HepG2 (cell line): ENCODE data around the gene UNG. TPM values are rescaled to one million over a fixed set of nuclear protein-coding genes. Genes with fewer than 3 reads are reported as not detected.

ENCODE experiments used
- ATAC-seq: fragments of 200-7000 bp; cut with Tn5 transposase; 3 replicates; pipeline ENCODE4 v1.9.1; 2020; ENCODE audit warnings: mild to moderate bottlenecking, moderate library complexity
- BruUV-seq: library from RNA; stranded (reverse); fragments of 400-500 nt; replicated peaks from 2 replicates; lab custom pipeline; 2021; lab: Mats Ljungman, UMichigan
- CTCF ChIA-PET: fragments of 300-600 bp; formaldehyde crosslinking; extraction: SDS; loops from one replicate; lab custom pipeline; 2021; ENCODE audit warnings: low total read pairs, inconsistent platforms, low intra/inter-chr PET ratio; lab: Yijun Ruan, JAX
- POLR2A ChIA-PET: fragments of 350-600 bp; sonication (Branson Sonifier 250); formaldehyde crosslinking; loops from one replicate; lab custom pipeline; 2020; ENCODE audit warnings: antibody characterized with exemption, inconsistent platforms; lab: Yijun Ruan, JAX
- DNase-seq: peaks from one replicate; pipeline ENCODE4 v3.0.0-alpha.2; 2015; ENCODE audit warnings: low spot score
- FAIRE-seq: peaks from 3 replicates; lab custom pipeline; 2011; peaks lifted over from hg19 to GRCh38; lab: Jason Lieb, UNC
- H2AFZ ChIP-seq: one replicate; pipeline ENCODE4 v1.6.1; 2011; ENCODE audit warnings: low read length, inconsistent platforms
- H3K27ac ChIP-seq: fragments of 300-600 bp; 3 replicates; pipeline ENCODE4 v1.8.0; 2011; ENCODE audit warnings: mixed run types, mild to moderate bottlenecking, mixed read lengths, low read length, inconsistent platforms; ENCODE audit not compliant: insufficient read depth; ENCODE audit errors: extremely low read length
- H3K27me3 ChIP-seq, 2 experiments: fragments of 200-600 bp in 1 of 2; 2 replicates in 1 of 2; 3 replicates in 1 of 2; pipeline versions ENCODE4 v1.6.0 to v1.8.0; 2011; ENCODE audit warnings: low read length in 2 of 2, mild to moderate bottlenecking in 2 of 2, moderate library complexity in 2 of 2, inconsistent platforms in 1 of 2; ENCODE audit not compliant: insufficient read depth in 2 of 2, control insufficient read depth in 1 of 2
- H3K36me3 ChIP-seq, 2 experiments: fragments of 200-600 bp in 1 of 2; replicated peaks in 1 of 2; 2 replicates in 1 of 2; 3 replicates in 1 of 2; pipeline versions ENCODE4 v1.5.1 to v1.8.0; 2011; ENCODE audit warnings: low read length in 2 of 2, inconsistent platforms in 1 of 2; ENCODE audit not compliant: insufficient read depth in 2 of 2, control insufficient read depth in 1 of 2
- H3K4me1 ChIP-seq: 2 replicates; pipeline ENCODE4 v1.5.1; 2012; ENCODE audit warnings: low read length, inconsistent platforms; ENCODE audit not compliant: insufficient read depth
- H3K4me2 ChIP-seq: 2 replicates; pipeline ENCODE4 v1.6.0; 2011; ENCODE audit warnings: low read depth, low read length, inconsistent platforms
- H3K4me3 ChIP-seq, 3 experiments: fragments of 200-600 bp in 1 of 3; sonication (generic), shearing (Covaris generic) in 1 of 3; replicated peaks in 1 of 3; 2 replicates each; pipeline ENCODE4 v1.5.1; 2011 to 2016; ENCODE audit warnings: low read length in 3 of 3, inconsistent platforms in 2 of 3, low read depth in 2 of 3, mild to moderate bottlenecking in 2 of 3, control low read depth in 1 of 3, mixed read lengths in 1 of 3; ENCODE audit not compliant: insufficient read depth in 1 of 3
- H3K79me2 ChIP-seq: one replicate; pipeline ENCODE4 v1.6.1; 2011; ENCODE audit warnings: low read length, inconsistent platforms; ENCODE audit not compliant: insufficient read depth
- H3K9ac ChIP-seq: 2 replicates; pipeline ENCODE4 v1.6.0; 2011; ENCODE audit warnings: mild to moderate bottlenecking, low read depth, low read length, inconsistent platforms; ENCODE audit not compliant: insufficient read depth
- H3K9me3 ChIP-seq: 2 replicates; pipeline ENCODE4 v1.5.1; 2012; ENCODE audit warnings: mild to moderate bottlenecking, low read length
- H4K20me1 ChIP-seq: 2 replicates; pipeline ENCODE4 v1.6.0; 2011; ENCODE audit warnings: inconsistent platforms, mild to moderate bottlenecking, low read length, moderate library complexity; ENCODE audit not compliant: insufficient read depth
- ARNT2 ChIP-seq: sonication (generic); formaldehyde crosslinking; IDR thresholded peaks from 2 replicates; pipeline ENCODE4 v1.8.0; 2022; ENCODE audit warnings: mild to moderate bottlenecking, low read depth, missing genetic modification reagents, moderate library complexity
- FOXO1 ChIP-seq: sonication (generic); formaldehyde crosslinking; IDR thresholded peaks from 2 replicates; pipeline ENCODE4 v1.4.0; 2020; ENCODE audit warnings: missing genetic modification reagents
- MAFF ChIP-seq: IDR thresholded peaks from 2 replicates; pipeline ENCODE4 v1.6.1; 2011; ENCODE audit warnings: low read depth, low read length, improper control_type of control experiment
- SATB2 ChIP-seq: sonication (generic); formaldehyde crosslinking; IDR thresholded peaks from 2 replicates; pipeline ENCODE4 v1.5.0; 2020; ENCODE audit warnings: missing genetic modification reagents
- SPEN ChIP-seq: sonication (generic); formaldehyde crosslinking; IDR thresholded peaks from 2 replicates; pipeline ENCODE4 v1.5.1; 2020; ENCODE audit warnings: low read depth, mild to moderate bottlenecking, missing genetic modification reagents
- ZBTB38 ChIP-seq: sonication (generic); formaldehyde crosslinking; IDR thresholded peaks from 2 replicates; pipeline ENCODE4 v1.5.1; 2020; ENCODE audit warnings: mild to moderate bottlenecking, missing genetic modification reagents
- ZMAT5 ChIP-seq: sonication (generic); formaldehyde crosslinking; IDR thresholded peaks from 2 replicates; pipeline ENCODE4 v1.5.0; 2020; ENCODE audit warnings: mild to moderate bottlenecking, low read depth, missing genetic modification reagents, borderline replicate concordance
- ZNF136 ChIP-seq: sonication (generic); formaldehyde crosslinking; IDR thresholded peaks from 2 replicates; pipeline ENCODE4 v1.8.1; 2022; ENCODE audit warnings: low read depth, mild to moderate bottlenecking, moderate library complexity, missing genetic modification reagents
- ZNF503 ChIP-seq: sonication (generic); formaldehyde crosslinking; IDR thresholded peaks from 2 replicates; pipeline ENCODE4 v1.4.0; 2020; ENCODE audit warnings: missing genetic modification reagents
- ZNF543 ChIP-seq: sonication (generic); formaldehyde crosslinking; IDR thresholded peaks from 2 replicates; pipeline ENCODE4 v1.4.0; 2020; ENCODE audit warnings: mild to moderate bottlenecking, missing genetic modification reagents
- ZNF546 ChIP-seq: sonication (generic); formaldehyde crosslinking; conservative IDR thresholded peaks from 2 replicates; pipeline ENCODE4 v1.8.1; 2023; ENCODE audit warnings: mild to moderate bottlenecking, missing genetic modification reagents
- ZNF761 ChIP-seq: sonication (generic); formaldehyde crosslinking; conservative IDR thresholded peaks from 2 replicates; pipeline ENCODE4 v1.4.0; 2020; ENCODE audit warnings: mild to moderate bottlenecking, missing genetic modification reagents
- WGBS: methylation state at CpG from one replicate; pipeline ENCODE4 v1.1.6; 2017; ENCODE audit warnings: low lambda C conversion rate; 5-methylcytosine and 5-hydroxymethylcytosine counted together
- in situ Hi-C: cut with HindIII; loops from 2 replicates; pipeline ENCODE4 v1.10.0; 2017; ENCODE audit warnings: low pct_unique_long_range_greater_than_20kb; ENCODE audit not compliant: extremely low pct_ligation_motif_present
- intact Hi-C: fragments of 100-400 bp; cut with micrococcal nuclease; formaldehyde crosslinking; loops from one replicate; pipeline ENCODE4 v1.10.0; 2022; ENCODE audit not compliant: unreplicated experiment
- polyA plus RNA-seq, 8 experiments: library from polyadenylated mRNA; depleted of rRNA in 3 of 8; stranded (reverse) in 7 of 8; unstranded in 1 of 8; fragments of >200 nt; fragmentation: Illumina TruSeq in 4 of 8; extraction: Trizol in 4 of 8; gene quantifications; 2 replicates each; pipeline versions ENCODE4 v1.2.1 to v1.2.3, GENCODE V29; 2011 to 2016; ENCODE audit warnings: low read depth in 4 of 8, missing spikeins in 1 of 8, mixed read lengths in 1 of 8; ENCODE audit not compliant: insufficient read depth in 1 of 8
- total RNA-seq, 5 experiments: library from RNA; depleted of rRNA; stranded (reverse); fragments of >200 nt; fragmentation: Illumina TruSeq; extraction: Trizol; gene quantifications; 2 replicates each; pipeline ENCODE4 v1.2.3, GENCODE V29; 2016; ENCODE audit warnings: low read depth in 1 of 5
- TF ChIP-seq, protein P1 (sequence below): sonication (generic); formaldehyde crosslinking; IDR thresholded peaks from 2 replicates; pipeline ENCODE4 v1.4.0; 2020; ENCODE audit warnings: mild to moderate bottlenecking, missing genetic modification reagents
- TF ChIP-seq, protein P2 (sequence below): sonication (generic); formaldehyde crosslinking; IDR thresholded peaks from 2 replicates; pipeline ENCODE4 v1.8.1; 2023; ENCODE audit warnings: mild to moderate bottlenecking, moderate library complexity, missing genetic modification reagents

The UNG gene
- total and polyA plus RNA-seq, 2 of the 13 experiments (the other 11 are each of a cell fraction or from before 2014, with no cell fraction given), result 23.3 to 114 TPM

GRCh38 chr12:109105176-109105575 is 7.8 kb downstream of the UNG start:
- no peak for ATAC-seq
- Histone ChIP-seq H3K27me3 (no peaks in the 10 kb centered on the region), H3K4me3 (no peak overlapping the region), H3K9ac (no peak overlapping the region), H3K36me3 (peaks cover 28 to 71% of the 10 kb centered on the region in 2 experiments)
- DNase-seq, result no peak
- TF ChIP-seq, protein P1, sequence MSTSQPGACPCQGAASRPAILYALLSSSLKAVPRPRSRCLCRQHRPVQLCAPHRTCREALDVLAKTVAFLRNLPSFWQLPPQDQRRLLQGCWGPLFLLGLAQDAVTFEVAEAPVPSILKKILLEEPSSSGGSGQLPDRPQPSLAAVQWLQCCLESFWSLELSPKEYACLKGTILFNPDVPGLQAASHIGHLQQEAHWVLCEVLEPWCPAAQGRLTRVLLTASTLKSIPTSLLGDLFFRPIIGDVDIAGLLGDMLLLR, result no peak
- TF ChIP-seq ZNF761 (CRISPR knock-in tag), result no peak
- no peak for TF ChIP-seq ZBTB38 (CRISPR knock-in tag)
- no peak for TF ChIP-seq ZNF546 (CRISPR knock-in tag)
- no peak for TF ChIP-seq ARNT2 (CRISPR knock-in tag)
- TF ChIP-seq, all 625 proteins: peak for 0
- no peak for FAIRE-seq
- ChIA-PET POLR2A (no interaction called here), CTCF (no interaction called here)
- peaks cover 2% of the 10 kb centered on the region for H3K79me2 ChIP-seq
- intact Hi-C loops (no loop called here), in situ Hi-C loops (no loop called here)
- WGBS, result 97% methylated on average over 5 of the region's 5 CpGs
- BruUV-seq, result no TSS peak
- no peak overlapping the region for H2AFZ ChIP-seq
- H4K20me1 ChIP-seq, result no peaks in the 10 kb centered on the region; the same call in 1 of the 2 replicates
- H3K9me3 ChIP-seq, result no peaks in the 10 kb centered on the region
- H3K4me1 ChIP-seq, result peaks cover 9% of the 10 kb centered on the region
- H3K27ac ChIP-seq, result no peak overlapping the region
- no peak overlapping the region for H3K4me2 ChIP-seq

DNA sequence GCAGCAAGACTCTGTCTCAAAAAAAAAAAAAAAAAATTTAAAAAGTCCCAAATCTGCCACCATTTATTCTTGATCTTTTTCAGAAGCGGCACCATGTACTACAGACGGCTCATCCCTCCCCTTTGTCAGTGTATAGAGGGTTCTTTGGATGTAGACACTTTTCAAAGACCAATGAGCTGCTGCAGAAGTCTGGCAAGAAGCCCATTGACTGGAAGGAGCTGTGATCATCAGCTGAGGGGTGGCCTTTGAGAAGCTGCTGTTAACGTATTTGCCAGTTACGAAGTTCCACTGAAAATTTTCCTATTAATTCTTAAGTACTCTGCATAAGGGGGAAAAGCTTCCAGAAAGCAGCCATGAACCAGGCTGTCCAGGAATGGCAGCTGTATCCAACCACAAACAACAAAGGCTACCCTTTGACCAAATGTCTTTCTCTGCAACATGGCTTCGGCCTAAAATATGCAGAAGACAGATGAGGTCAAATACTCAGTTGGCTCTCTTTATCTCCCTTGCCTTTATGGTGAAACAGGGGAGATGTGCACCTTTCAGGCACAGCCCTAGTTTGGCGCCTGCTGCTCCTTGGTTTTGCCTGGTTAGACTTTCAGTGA is 12.5 kb downstream of the UNG start:
- POLR2A ChIA-PET, result interaction anchor here (0.6 kb wide), 1 partner anchor 13 kb away, joined by 3 read pairs; no protein-coding TSS in a partner anchor
- no peaks in the 10 kb centered on the region for H3K9me3 ChIP-seq
- DNase-seq (no peak), ATAC-seq (no peak), FAIRE-seq (no peak)
- H3K27ac ChIP-seq, result peak overlapping the region; percentile 91
- H2AFZ ChIP-seq, result no peak overlapping the region
- in situ Hi-C loops, result no loop called here
- peaks cover 9% of the 10 kb centered on the region for H3K79me2 ChIP-seq
- intact Hi-C loops, result loop anchor here (2.0 kb wide), 1 partner anchor 145 kb away; no protein-coding TSS in a partner anchor
- 97% methylated on average over 6 of the region's 6 CpGs for WGBS
- H3K4me2 ChIP-seq, result no peak overlapping the region
- no peaks in the 10 kb centered on the region for H4K20me1 ChIP-seq
- CTCF ChIA-PET, result no interaction called here
- no peak overlapping the region for H3K4me3 ChIP-seq
- no peak overlapping the region; the same call in 1 of the 2 replicates for H3K9ac ChIP-seq
- peaks cover 46% of the 10 kb centered on the region for H3K4me1 ChIP-seq
- H3K27me3 ChIP-seq, result no peaks in the 10 kb centered on the region
- no TSS peak for BruUV-seq
- peaks cover 13 to 33% of the 10 kb centered on the region in 2 experiments for H3K36me3 ChIP-seq
- TF ChIP-seq, protein P2, sequence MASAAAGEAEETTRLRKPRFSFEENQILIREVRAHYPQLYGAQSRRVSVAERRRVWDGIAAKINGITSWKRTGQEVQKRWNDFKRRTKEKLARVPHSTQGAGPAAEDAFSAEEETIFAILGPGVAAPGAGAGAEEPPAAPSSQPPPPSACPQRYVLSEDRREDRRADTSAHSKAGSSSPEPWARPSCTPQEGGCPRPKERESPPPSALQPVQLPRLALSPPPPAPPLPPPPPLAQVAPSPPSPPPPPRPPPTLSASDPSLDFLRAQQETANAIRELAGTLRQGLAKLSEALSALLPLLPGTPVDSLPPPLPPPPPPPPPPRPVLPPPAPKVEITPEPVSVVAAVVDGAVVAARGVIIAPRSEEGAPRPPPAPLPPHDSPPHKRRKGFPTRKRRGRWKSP, result no peak
- no peak for TF ChIP-seq MAFF
- TF ChIP-seq SATB2, result no peak
- TF ChIP-seq ZNF136 (CRISPR knock-in tag), result no peak
- TF ChIP-seq SPEN (CRISPR knock-in tag), result no peak
- TF ChIP-seq ZNF543 (CRISPR knock-in tag), result no peak
- TF ChIP-seq FOXO1, result no peak
- no peak for TF ChIP-seq ZMAT5 (CRISPR knock-in tag)
- TF ChIP-seq ZNF503 (CRISPR knock-in tag), result no peak
